MM.1S (cell line): ENCODE results near the gene EPHA2.

Experiments
- EZH2 ChIP-seq: fragments of 300-600 bp; sonication (generic); optimal IDR thresholded peaks from 2 replicates; pipeline ENCODE3; 2017; ENCODE audit warnings: low read depth, mild to moderate bottlenecking, antibody characterized with exemption, low read length, mixed read lengths
- TF ChIP-seq, protein P1 (sequence below): fragments of 300-600 bp; sonication (generic); IDR thresholded peaks from 2 replicates; pipeline ENCODE4 v1.5.1; 2016; ENCODE audit warnings: antibody characterized with exemption, low read length, mixed read lengths

DNA sequence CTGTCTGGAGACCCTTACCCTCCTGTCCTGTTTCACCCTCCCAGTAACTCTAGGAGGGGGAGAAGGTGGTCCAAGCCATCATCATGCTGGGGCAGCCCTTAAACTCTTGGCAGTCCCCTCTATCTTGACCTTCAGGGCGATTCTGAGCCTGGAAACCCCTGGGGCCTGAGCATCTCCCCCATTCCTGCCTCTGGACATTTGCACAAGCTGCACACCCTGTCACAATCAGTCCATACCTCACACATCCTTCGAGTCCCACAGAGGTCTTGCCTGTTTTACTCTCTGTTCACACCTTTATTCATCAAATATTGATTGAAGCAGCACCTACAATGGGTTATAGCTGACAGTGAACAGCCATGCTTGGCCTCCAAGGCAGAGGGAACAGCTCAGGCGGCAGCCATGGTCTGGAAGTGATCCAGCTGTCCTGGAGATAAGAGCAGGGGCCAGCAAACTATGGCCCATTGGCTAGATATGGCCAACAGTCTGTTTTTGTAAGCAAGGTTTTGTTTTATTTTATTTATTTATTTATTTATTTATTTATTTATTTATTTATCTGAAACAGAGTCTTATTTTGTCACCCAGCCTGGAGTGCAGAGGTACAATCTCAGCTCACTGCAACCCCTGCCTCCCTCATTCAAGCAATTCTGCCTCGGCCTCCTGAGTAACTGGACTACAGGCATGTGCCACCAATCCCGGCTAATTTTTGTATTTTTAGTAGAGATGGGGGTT is 75.3 kb downstream of the EPHA2 start:
- TF ChIP-seq, protein P1, sequence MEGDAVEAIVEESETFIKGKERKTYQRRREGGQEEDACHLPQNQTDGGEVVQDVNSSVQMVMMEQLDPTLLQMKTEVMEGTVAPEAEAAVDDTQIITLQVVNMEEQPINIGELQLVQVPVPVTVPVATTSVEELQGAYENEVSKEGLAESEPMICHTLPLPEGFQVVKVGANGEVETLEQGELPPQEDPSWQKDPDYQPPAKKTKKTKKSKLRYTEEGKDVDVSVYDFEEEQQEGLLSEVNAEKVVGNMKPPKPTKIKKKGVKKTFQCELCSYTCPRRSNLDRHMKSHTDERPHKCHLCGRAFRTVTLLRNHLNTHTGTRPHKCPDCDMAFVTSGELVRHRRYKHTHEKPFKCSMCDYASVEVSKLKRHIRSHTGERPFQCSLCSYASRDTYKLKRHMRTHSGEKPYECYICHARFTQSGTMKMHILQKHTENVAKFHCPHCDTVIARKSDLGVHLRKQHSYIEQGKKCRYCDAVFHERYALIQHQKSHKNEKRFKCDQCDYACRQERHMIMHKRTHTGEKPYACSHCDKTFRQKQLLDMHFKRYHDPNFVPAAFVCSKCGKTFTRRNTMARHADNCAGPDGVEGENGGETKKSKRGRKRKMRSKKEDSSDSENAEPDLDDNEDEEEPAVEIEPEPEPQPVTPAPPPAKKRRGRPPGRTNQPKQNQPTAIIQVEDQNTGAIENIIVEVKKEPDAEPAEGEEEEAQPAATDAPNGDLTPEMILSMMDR, result no peak
- TF ChIP-seq EZH2, result no peak
